K562 (cell line): Measurements from ENCODE around the gene EXOC3. TPM values are rescaled to one million over a fixed set of nuclear protein-coding genes. Genes with fewer than 3 reads are reported as not detected.

ENCODE experiments used
- C11orf30 ChIP-seq: fragments of 450-650 bp; IDR thresholded peaks from 2 replicates; pipeline ENCODE4 v1.6.1; 2016; ENCODE audit warnings: low read depth, mild to moderate bottlenecking
- FOXP4 ChIP-seq: sonication (generic); formaldehyde crosslinking; IDR thresholded peaks from 2 replicates; pipeline ENCODE4 v1.8.0; 2022; ENCODE audit warnings: mild to moderate bottlenecking, missing genetic modification reagents, borderline replicate concordance
- KHSRP ChIP-seq: fragments of 450-650 bp; IDR thresholded peaks from 2 replicates; pipeline ENCODE4 v1.6.1; 2017
- NBN ChIP-seq: fragments of 450-650 bp; IDR thresholded peaks from 2 replicates; pipeline ENCODE4 v1.6.1; 2016; ENCODE audit warnings: low read depth, mild to moderate bottlenecking
- PCBP1 ChIP-seq: fragments of 200-400 bp; formaldehyde crosslinking; IDR thresholded peaks from 2 replicates; pipeline ENCODE4 v1.6.1; 2018; ENCODE audit warnings: mild to moderate bottlenecking, low read depth, low read length; ENCODE audit not compliant: poor library complexity, severe bottlenecking
- RB1 ChIP-seq: fragments of 450-650 bp; IDR thresholded peaks from 2 replicates; pipeline ENCODE4 v1.6.1; 2017; ENCODE audit warnings: low read depth, mild to moderate bottlenecking
- SLC30A9 ChIP-seq: fragments of 250-450 bp; sonication (Bioruptor Pico); IDR thresholded peaks from 2 replicates; pipeline ENCODE4 v1.8.0; 2022; ENCODE audit warnings: mild to moderate bottlenecking, moderate library complexity
- SMAD3 ChIP-seq: fragments of 450-650 bp; formaldehyde crosslinking; conservative IDR thresholded peaks from 2 replicates; pipeline ENCODE4 v1.4.0; 2020; ENCODE audit warnings: mild to moderate bottlenecking
- UBTF ChIP-seq, 2 experiments: IDR thresholded peaks; 2 replicates each; pipeline ENCODE4 v1.6.1; 2012; ENCODE audit warnings: improper control_type of control experiment in 2 of 2, low read depth in 2 of 2, low read length in 2 of 2, borderline replicate concordance in 1 of 2
- ZBED1 ChIP-seq: IDR thresholded peaks from 2 replicates; pipeline ENCODE4 v1.6.1; 2014
- ZBTB1 ChIP-seq: sonication (generic); formaldehyde crosslinking; IDR thresholded peaks from 2 replicates; pipeline ENCODE4 v1.8.1; 2023; ENCODE audit warnings: missing genetic modification reagents, low read depth, mild to moderate bottlenecking, borderline replicate concordance
- ZMIZ1 ChIP-seq, 2 experiments: fragments of 150-350 bp in 1 of 2; IDR thresholded peaks; 2 replicates each; pipeline ENCODE4 v1.6.1; 2012 to 2016; ENCODE audit warnings: low read depth in 2 of 2, low read length in 2 of 2, mild to moderate bottlenecking in 1 of 2, moderate library complexity in 1 of 2
- ZNF280A ChIP-seq: fragments of 450-650 bp; IDR thresholded peaks from 2 replicates; pipeline ENCODE4 v1.6.1; 2018; ENCODE audit warnings: mild to moderate bottlenecking, low read depth; ENCODE audit not compliant: partially characterized antibody
- ZNF395 ChIP-seq: fragments of 200-800 bp; sonication (Bioruptor generic); IDR thresholded peaks from 2 replicates; pipeline ENCODE4 v1.6.1; 2017; ENCODE audit warnings: missing genetic modification characterization, missing compliant biosample characterization
- ZNF583 ChIP-seq: fragments of 250-450 bp; sonication (Bioruptor Pico); IDR thresholded peaks from 2 replicates; pipeline ENCODE4 v1.4.0; 2020
- polyA plus RNA-seq, 8 experiments: library from polyadenylated mRNA; depleted of rRNA in 4 of 8; stranded (reverse) in 5 of 8; unstranded in 3 of 8; fragments of >200 nt; fragmentation: Nextera tagmentation in 2 of 8; fragmentation: Illumina TruSeq in 1 of 8; extraction: Ambion mirVana in 2 of 8; extraction: Trizol in 1 of 8; gene quantifications; 2 replicates each; pipeline versions ENCODE4 v1.2.1 to v1.2.3, GENCODE V29; 2011 to 2014; ENCODE audit warnings: inconsistent platforms in 1 of 8, missing spikeins in 1 of 8
- total RNA-seq, 7 experiments: library from RNA; depleted of rRNA in 6 of 7; stranded (reverse); fragments of >200 nt in 6 of 7; fragmentation: Illumina TruSeq in 2 of 7; extraction: Trizol in 2 of 7; gene quantifications; 2 replicates each; pipeline versions ENCODE4 v1.2.1 to v1.2.3, GENCODE V29; 2011 to 2021; ENCODE audit warnings: low replicate concordance in 1 of 7

EXOC3 gene
- total and polyA plus RNA-seq, 9 of the 15 experiments (the other 6 are each of a cell fraction or from before 2014, with no cell fraction given): 1.4 to 41.9 (median 22.4) TPM

GRCh38 chr5:472656-473550 is 29.9 kb downstream of the EXOC3 start (continued):
- TF ChIP-seq ZNF583 (CRISPR knock-in tag) (peak; percentile 86), C11orf30 (no peak), ZBTB1 (peak; percentile 52; the same call in 1 of the 2 replicates), UBTF (IDR thresholded peaks at IDR 0.05; ENCODE audit: borderline replicate concordance in 1 of 2, low read depth in 2 of 2, low read length in 2 of 2) (0 out of 4 replicates have a peak, but pooled peaks have one; percentile 31 to 34), ZMIZ1 (IDR thresholded peaks at IDR 0.05; ENCODE audit: low read depth in 2 of 2, low read length in 2 of 2) (no peak), RB1 (peak; percentile 57), ZNF280A (no peak), SMAD3 (CRISPR knock-in tag) (no peak), KHSRP (no peak), SLC30A9 (CRISPR knock-in tag) (no peak), NBN (no peak), FOXP4 (CRISPR knock-in tag) (0 out of 2 replicates have a peak, but pooled peaks have one; percentile 80), ZNF395 (CRISPR knock-in tag) (peak; percentile 96; the same call in 1 of the 2 replicates), ZBED1 (no peak), PCBP1 (peak; percentile 31)
